Measurements from ENCODE around the gene SYNJ2. TPM values are rescaled to one million over a fixed set of nuclear protein-coding genes. Genes with fewer than 3 reads are reported as not detected.

Gene SYNJ2
- total RNA-seq, 1 donor: 19.2 TPM

DNA sequence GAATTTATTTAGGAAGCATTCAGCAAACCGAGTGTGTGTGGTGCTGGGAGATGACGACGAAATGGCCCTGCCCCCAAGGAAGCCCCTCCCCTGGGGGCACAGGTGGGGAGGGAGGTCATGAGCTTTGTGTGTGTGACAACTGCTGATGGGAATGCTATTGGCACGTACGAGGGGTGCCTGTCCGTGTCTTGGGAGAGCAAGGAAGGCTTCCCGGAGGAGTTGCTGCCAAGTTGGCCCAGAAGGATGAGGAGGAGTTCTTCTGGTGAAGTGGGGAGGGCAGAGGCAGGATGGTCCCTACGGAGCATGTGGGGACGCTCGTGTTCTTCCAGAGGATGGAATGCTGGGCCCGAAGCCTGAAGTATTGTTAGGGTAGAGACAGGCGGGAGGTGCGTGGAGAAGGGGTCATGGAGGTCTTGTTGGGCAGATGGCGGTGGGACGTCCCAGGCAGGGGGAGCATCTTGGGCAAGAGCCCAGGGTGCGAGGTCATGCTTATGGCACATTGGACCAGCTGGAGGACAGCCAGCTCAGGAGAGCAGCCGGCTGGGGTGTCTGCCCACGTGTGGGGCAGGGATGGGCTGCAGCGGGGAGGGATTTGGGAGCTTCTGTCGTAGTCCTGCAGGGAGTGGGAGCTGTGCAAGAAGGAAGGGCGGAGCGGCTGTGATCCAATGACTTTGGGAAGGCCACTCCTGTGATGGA, 46.1 kb downstream of the SYNJ2 start:
- H3K4me1 ChIP-seq (ENCODE audit: insufficient read depth, low read length): peaks cover 53% of the 10 kb centered on the region
- H3K27me3 ChIP-seq (ENCODE audit: insufficient read depth, low read length): no peaks in the 10 kb centered on the region
- no peak overlapping the region for H3K4me3 ChIP-seq (ENCODE audit: low read length)
- no peaks in the 10 kb centered on the region for H3K9me3 ChIP-seq (ENCODE audit: low read depth, low read length)

DNA sequence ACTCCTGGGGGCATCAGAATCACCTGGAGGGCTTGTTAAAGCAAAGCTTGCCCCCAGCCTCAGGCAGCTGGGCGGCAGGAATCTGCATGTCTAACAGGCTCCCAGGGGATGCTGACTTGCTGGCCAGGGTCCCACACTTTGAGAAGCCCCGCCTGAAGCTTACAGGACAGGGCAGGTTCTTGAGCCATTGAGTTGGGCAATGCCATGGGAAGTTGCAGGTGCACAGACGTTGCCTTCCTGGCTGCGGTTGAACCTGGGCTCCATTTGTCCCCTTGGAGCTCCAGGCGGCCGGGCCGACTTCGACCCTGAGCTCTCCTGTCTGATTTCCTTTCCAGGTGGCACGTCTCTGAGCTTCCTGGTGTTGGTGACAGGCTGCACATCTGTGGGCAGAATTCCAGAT, 46.8 kb downstream of the SYNJ2 start:
- peaks cover 53% of the 10 kb centered on the region for H3K4me1 ChIP-seq (ENCODE audit: insufficient read depth, low read length)
- no peak overlapping the region for H3K4me3 ChIP-seq (ENCODE audit: low read length)
- no peaks in the 10 kb centered on the region for H3K27me3 ChIP-seq (ENCODE audit: insufficient read depth, low read length)
- no peaks in the 10 kb centered on the region for H3K9me3 ChIP-seq (ENCODE audit: low read depth, low read length)

DNA sequence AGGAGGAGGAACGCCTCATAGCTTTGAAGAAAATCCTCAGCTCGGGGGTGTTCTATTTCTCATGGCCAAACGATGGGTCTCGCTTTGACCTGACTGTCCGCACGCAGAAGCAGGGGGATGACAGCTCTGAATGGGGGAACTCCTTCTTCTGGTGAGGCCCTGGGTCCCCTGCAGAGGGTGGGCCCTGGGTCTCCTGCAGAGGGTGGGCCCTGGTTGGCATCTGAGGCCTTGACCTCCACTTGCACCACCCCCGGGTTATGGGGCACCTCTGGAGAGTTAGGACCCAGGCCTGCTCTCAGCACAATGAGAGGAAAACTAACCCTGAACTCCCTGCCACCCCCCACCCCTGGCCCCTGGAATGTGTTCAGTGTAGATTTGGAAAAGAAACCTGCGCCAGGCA, 47.2 kb downstream of the SYNJ2 start:
- Histone ChIP-seq H3K4me3 (ENCODE audit: low read length) (no peak overlapping the region), H3K4me1 (ENCODE audit: insufficient read depth, low read length) (peaks cover 53% of the 10 kb centered on the region), H3K9me3 (ENCODE audit: low read depth, low read length) (no peaks in the 10 kb centered on the region), H3K27me3 (ENCODE audit: insufficient read depth, low read length) (no peaks in the 10 kb centered on the region)

DNA sequence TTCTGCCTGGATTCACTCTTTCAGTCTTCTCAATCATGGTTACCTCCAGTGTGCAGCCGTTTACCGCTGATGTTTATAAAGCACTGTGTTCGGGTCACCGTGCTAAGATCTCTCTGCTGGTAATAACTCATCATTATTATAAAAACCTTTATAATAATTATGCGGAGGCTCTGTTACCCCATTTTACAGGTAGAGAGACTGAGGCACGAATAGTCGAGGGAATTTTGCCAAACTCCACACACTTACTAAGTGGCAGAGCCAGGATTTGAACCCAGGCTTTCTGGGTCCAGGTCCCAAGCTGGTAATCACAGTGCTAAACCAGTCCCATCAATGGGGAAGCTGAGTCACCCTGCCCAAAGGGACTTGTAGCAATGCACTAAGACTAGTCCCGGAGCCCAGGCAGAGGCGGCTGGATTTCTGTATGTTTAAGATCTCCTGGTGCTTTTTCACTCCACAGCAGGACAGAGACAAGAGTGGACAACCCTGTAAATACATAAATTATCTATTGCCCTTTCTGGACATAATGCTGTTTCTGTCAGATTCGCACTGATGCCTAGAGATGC, 48.1 kb downstream of the SYNJ2 start:
- H3K4me3 ChIP-seq (ENCODE audit: low read length): no peak overlapping the region
- H3K9me3 ChIP-seq (ENCODE audit: low read depth, low read length): no peaks in the 10 kb centered on the region
- H3K4me1 ChIP-seq (ENCODE audit: insufficient read depth, low read length): peaks cover 53% of the 10 kb centered on the region
- H3K27me3 ChIP-seq (ENCODE audit: insufficient read depth, low read length): no peaks in the 10 kb centered on the region

DNA sequence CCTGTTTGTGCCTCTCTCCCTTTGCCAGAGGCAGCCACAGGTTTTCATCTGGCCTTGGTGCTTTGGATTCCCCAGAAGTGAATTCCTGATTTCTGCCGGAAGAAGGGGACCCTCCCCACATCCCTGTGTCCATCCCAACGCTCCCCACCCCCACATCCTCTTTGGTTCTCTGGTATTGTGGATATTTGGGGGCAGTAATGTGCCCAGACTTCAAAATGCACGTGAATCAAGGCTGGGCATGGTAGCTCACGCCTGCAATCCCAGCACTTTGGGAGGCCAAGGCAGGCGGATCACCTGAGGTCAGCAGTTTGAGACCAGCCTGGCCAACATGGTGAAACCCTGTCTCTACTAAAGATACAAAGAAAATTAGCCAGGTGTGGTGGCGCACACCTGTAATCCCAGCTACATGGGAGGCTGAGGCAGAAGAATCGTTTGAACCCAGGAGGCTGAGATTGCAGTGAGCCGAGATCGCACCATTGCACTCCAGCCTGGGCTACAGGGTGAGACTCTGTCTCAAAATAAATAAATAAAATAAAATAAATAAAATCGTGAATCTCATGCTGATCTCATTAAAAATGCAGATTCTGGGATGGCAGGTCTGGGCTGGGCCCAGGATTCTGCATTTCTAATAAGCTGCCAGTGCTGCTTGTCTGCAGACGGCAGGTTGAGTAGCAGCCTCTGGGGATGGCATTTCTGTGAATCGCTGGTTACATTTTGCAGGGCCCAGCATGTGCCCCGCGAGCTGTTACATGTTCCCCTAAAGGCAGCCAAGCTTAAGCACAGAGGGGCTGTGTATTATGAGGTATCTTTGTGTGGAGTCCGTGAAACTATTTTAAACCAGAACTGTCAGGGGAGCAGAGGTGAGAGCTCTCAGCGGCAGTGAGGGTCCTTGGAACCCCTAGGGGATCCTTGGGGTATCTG, 49.0 kb downstream of the SYNJ2 start:
- Histone ChIP-seq H3K4me1 (ENCODE audit: insufficient read depth, low read length) (peaks cover 51% of the 10 kb centered on the region), H3K4me3 (ENCODE audit: low read length) (no peak overlapping the region), H3K9me3 (ENCODE audit: low read depth, low read length) (no peaks in the 10 kb centered on the region), H3K27me3 (ENCODE audit: insufficient read depth, low read length) (no peaks in the 10 kb centered on the region)

DNA sequence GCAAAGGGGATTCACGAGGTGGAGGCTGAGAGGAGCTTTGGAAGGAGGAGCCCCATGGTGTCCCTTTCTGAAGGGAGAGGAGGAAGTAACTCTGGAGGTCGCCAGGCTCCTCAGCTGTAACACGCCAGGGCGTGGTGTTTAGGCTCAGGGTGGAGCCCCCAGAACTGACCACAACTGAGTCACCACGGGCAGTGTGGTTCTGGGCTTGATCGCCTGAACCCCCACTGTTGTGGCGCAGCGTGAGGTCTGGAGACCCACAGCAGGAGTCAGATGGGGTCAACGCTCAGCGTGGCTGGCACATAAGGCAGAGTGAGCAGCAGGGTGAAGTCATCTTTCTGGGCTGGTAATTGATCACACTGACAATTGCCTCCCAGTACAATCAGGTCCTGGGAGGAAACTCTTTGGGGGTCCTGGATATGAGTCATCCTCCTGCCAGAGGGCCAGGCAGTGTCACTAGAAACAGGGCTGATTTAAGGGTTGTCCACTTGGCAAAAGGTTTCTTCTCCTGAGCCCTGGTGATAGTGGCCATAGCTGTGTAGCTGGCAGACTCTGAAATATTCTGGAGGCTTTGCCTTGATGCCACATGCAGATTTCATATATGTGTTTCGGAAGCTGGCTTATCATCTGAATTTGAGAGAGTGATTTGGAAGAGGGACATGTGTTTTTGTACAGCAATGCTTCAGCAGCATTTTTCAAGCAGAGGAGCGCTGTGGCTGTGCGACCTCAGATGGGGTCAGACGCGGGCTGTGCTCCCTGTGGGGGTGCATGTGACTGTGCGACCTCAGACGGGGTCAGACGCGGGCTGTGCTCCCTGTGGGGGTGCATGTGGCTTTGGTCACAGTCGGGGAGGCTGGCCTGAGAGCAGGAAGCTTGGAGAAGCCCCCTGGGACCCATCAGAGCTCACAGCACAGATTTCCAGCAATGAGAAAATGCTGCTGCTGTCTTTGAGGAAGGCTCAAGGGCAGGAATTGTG, 50.0 kb downstream of the SYNJ2 start:
- Histone ChIP-seq H3K4me3 (ENCODE audit: low read length) (no peak overlapping the region), H3K9me3 (ENCODE audit: low read depth, low read length) (no peaks in the 10 kb centered on the region), H3K27me3 (ENCODE audit: insufficient read depth, low read length) (no peaks in the 10 kb centered on the region), H3K4me1 (ENCODE audit: insufficient read depth, low read length) (peaks cover 41% of the 10 kb centered on the region)

DNA sequence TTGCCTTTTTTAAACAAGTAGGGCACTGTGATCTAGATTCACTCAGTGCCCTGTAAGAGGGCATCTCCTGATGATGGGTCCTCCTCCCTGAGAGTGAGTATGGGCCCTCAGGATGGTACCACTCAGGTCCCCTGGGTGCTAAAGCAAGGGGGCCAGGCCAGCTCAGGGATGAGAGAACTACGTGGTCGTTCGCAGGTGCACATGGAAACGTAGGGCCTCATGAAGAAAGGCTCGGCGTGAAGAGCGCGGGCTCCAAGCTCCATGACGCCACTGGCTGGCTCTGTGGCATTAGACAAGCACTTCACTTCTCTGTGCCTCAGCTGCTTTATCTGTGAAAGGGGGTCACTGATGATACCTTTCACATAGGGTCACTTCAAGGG, 50.7 kb downstream of the SYNJ2 start:
- Histone ChIP-seq H3K9me3 (ENCODE audit: low read depth, low read length) (no peaks in the 10 kb centered on the region), H3K4me1 (ENCODE audit: insufficient read depth, low read length) (peaks cover 34% of the 10 kb centered on the region), H3K4me3 (ENCODE audit: low read length) (no peak overlapping the region), H3K27me3 (ENCODE audit: insufficient read depth, low read length) (no peaks in the 10 kb centered on the region)

DNA sequence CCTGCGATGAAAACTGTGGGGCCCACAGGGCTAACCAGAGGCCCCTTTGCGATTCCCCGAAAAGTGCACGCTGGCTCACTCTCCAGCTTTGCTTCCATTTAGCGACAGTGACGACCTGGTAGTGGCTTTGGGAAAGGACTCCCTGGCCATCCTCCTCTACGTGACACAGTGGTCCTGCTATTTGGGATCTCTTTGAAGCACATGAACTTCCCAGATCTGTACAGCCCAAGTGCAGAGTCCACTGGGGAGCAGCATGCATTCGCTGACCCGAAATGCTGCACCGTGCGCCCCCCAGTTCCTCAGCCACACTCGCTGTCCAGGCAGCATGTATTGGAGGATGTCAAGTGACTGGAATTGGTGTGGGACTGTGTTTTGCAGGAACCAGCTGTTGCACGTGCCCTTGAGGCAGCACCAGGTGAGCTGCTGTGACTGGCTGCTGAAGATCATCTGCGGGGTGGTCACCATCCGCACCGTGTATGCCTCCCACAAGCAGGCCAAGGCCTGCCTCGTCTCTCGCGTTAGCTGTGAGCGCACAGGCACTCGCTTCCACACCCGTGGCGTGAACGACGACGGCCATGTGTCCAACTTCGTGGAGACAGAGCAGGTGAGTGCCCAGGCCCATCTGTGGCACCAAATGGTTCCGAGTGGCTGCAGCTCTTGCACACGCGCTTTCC, 51.6 kb downstream of the SYNJ2 start:
- Histone ChIP-seq H3K4me1 (ENCODE audit: insufficient read depth, low read length) (peaks cover 29% of the 10 kb centered on the region), H3K9me3 (ENCODE audit: low read depth, low read length) (no peaks in the 10 kb centered on the region), H3K4me3 (ENCODE audit: low read length) (no peak overlapping the region), H3K27me3 (ENCODE audit: insufficient read depth, low read length) (no peaks in the 10 kb centered on the region)

DNA sequence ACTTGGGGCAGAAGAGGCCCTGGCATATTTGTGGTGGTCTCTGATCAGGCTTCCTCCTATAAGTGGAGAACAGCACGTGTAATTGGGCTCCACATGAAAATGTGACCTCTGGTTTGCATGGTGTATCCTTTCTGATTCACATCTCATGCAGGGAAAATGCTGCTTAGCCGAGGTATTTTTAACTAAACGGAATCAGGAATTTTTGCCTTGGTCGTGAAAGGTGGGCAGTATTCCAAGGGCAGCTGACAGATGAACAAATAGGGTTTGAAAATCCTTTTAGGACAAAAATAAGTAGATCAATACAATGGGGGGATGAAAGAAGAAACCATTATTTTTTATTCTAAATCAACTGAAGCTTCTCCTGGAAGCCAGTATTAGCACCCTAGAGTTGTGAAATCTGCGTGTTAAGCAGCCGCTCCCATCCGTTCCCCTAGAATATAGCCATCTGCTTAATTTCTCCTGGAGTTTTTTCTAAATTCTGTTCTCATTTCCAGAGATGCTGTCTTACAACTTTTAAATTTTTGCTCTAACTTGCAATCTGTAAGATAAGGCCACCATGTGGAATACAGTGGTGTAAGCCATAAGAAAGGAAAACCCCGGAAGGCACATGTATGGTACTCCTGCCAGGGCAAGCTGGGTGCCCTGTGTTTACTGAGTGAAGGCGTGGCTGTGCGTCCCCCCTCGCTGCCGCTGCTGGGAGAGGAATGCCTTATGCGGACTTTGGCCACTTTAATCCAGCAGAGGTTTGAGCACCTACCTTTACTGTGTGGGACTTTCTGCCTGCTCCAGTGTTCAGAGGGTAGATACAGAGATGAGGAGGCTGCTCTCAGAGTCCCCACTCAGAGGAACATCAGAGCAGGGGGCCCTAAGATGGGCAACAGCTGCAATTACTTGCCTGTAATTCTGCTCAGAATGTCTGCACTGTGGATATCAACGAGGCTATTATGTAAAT, 52.4 kb downstream of the SYNJ2 start:
- H3K4me3 ChIP-seq (ENCODE audit: low read length): no peak overlapping the region
- H3K27me3 ChIP-seq (ENCODE audit: insufficient read depth, low read length): no peaks in the 10 kb centered on the region
- no peaks in the 10 kb centered on the region for H3K9me3 ChIP-seq (ENCODE audit: low read depth, low read length)
- H3K4me1 ChIP-seq (ENCODE audit: insufficient read depth, low read length): peaks cover 29% of the 10 kb centered on the region

DNA sequence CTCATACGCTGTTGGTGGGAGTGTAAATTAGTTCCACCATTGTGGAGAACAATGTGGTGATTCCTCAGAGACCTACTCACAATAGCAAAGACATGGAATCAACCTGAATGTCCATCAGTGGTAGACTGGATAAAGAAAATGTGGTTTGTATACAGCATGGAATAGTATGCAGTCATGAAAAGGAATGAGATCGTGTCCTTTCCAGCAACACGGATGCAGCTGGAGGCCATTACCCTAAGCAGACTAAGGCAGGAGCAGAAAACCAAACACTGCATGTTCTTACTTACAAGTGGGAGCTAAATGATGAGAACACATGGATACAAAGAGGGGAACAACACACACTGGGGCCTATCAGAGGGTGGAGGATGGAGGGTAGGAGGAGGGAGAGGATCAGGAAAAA, 54.6 kb downstream of the SYNJ2 start:
- H3K4me1 ChIP-seq (ENCODE audit: insufficient read depth, low read length): peaks cover 22% of the 10 kb centered on the region
- H3K27me3 ChIP-seq (ENCODE audit: insufficient read depth, low read length): no peaks in the 10 kb centered on the region
- no peaks in the 10 kb centered on the region for H3K9me3 ChIP-seq (ENCODE audit: low read depth, low read length)
- no peak overlapping the region for H3K4me3 ChIP-seq (ENCODE audit: low read length)

DNA sequence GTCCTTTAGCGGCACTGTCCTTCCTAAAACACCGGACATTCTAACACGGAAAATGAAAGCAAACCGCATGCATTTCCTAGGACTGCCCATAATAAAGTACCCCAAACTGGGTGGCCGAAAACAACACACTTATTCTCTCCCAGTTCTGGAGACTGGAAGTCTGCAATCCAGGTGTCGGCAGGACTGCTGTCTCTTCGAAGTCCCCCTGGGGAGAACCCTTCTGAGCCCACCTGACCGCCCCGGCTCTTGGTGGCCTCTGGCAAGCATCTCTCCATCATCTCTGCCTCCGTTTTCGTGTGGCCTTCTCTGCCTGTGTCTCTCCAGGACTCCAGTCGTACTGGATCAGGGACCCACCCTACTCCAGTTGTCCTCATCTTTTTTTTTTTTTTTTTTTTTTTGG, 55.4 kb downstream of the SYNJ2 start:
- H3K4me3 ChIP-seq (ENCODE audit: low read length): no peak overlapping the region
- H3K4me1 ChIP-seq (ENCODE audit: insufficient read depth, low read length): peaks cover 14% of the 10 kb centered on the region
- no peaks in the 10 kb centered on the region for H3K9me3 ChIP-seq (ENCODE audit: low read depth, low read length)
- no peaks in the 10 kb centered on the region for H3K27me3 ChIP-seq (ENCODE audit: insufficient read depth, low read length)

DNA sequence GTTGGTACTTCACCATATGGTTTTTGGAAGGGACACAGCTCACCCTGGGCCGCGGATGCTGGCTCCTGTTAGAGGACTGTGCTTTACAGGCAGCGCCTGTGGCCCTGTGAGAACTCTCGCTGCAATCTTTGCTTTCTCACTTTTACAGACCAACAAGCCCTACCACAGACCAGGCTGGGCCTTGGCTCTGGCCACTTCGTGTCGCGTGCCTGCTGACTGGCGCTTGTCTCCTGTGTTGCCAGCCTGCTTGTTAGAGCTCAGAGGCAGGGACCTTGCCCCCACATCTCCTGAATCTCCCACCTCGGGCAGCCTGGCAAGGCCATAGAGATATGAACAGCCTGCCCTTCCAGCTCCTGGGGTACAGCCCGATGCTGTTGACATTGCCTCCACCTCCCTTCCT, 56.1 kb downstream of the SYNJ2 start:
- Histone ChIP-seq H3K4me3 (ENCODE audit: low read length) (no peak overlapping the region), H3K4me1 (ENCODE audit: insufficient read depth, low read length) (peaks cover 7% of the 10 kb centered on the region), H3K27me3 (ENCODE audit: insufficient read depth, low read length) (no peaks in the 10 kb centered on the region), H3K9me3 (ENCODE audit: low read depth, low read length) (no peaks in the 10 kb centered on the region)

All from mononuclear cell (primary cell).